Measurements from ENCODE around the gene JUN.

- TF ChIP-seq, protein P1, sequence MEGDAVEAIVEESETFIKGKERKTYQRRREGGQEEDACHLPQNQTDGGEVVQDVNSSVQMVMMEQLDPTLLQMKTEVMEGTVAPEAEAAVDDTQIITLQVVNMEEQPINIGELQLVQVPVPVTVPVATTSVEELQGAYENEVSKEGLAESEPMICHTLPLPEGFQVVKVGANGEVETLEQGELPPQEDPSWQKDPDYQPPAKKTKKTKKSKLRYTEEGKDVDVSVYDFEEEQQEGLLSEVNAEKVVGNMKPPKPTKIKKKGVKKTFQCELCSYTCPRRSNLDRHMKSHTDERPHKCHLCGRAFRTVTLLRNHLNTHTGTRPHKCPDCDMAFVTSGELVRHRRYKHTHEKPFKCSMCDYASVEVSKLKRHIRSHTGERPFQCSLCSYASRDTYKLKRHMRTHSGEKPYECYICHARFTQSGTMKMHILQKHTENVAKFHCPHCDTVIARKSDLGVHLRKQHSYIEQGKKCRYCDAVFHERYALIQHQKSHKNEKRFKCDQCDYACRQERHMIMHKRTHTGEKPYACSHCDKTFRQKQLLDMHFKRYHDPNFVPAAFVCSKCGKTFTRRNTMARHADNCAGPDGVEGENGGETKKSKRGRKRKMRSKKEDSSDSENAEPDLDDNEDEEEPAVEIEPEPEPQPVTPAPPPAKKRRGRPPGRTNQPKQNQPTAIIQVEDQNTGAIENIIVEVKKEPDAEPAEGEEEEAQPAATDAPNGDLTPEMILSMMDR (conservative IDR thresholded peaks at IDR 0.05; ENCODE audit: low read length), result no peak
- TF ChIP-seq EZH2phosphoT487 (IDR thresholded peaks at IDR 0.05; ENCODE audit: borderline replicate concordance), result no peak
These were observed 49.3 kb upstream of the JUN start for GRCh38 chr1:58833166-58833565.

Data from Loucy (cell line).